Astrocyte of the spinal cord (primary cell): ENCODE data around the gene VAV1.
A peak's percentile ranks its signal among the peaks of the same experiment; 100 is the strongest.
"Not testable (repeated sequence)": the region's sequence is repeated elsewhere in the genome, so short reads cannot be mapped to it uniquely, and the experiment has no call there.

Source experiments
- DNase-seq: peaks from one replicate; pipeline ENCODE4 v3.0.0; 2011; ENCODE audit warnings: low read depth, low spot score
- H3K4me3 ChIP-seq: 2 replicates; pipeline ENCODE4 v1.5.1; 2011; ENCODE audit warnings: low read depth, mild to moderate bottlenecking, low read length, moderate library complexity
- in situ Hi-C: cut with HindIII; loops from 2 replicates; pipeline ENCODE4 v1.10.0; 2017; ENCODE audit warnings: low sequenced_read_pairs
- TF ChIP-seq, protein P1 (sequence below): IDR thresholded peaks from 2 replicates; pipeline ENCODE4 v1.5.1; 2012; ENCODE audit warnings: low read depth, mild to moderate bottlenecking, low read length, inconsistent platforms

Gene VAV1

DNA sequence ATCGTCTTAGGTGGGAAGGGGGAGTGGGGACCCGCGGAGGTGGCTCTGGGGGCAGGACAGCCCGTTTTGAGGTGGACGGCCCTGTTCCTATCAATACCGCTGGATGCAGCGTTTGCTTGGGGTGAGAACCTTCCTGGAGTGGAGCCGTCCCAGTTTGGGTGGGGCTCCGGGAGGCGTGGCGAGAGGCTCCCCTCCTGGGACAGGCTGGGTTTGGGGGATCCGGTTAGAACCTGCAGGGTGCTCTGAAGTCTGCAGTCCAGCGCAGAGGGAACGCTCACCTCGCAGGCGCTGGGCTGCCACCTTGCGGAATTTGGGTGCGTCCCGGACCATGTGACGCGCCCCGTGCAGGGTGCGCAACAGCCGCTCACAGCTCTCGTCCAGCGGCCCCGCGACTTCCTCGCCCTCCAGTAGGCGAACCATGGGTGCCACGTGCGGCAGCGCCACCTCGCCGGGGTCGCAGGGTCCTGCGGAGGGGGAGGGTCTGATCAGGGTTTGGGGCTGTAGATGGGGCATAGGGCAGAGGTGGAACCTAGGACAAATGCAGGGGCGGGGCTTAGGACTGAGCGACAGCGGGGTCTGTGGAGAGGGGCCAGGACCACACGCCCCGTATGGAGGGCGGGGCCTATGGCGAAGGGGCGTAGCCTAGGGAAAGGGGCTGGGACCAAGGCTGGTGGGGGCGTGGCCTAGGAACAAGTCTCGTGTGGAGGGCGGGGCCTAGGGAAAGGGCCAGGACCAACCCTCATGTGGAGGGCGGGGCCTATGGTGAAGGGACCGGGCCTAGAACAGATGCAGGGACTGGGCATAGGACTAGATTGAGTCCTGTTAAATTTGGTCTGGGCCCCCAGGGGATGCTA, 19.1 kb upstream of the VAV1 start:
- in situ Hi-C loops = no loop called here
- DNase-seq = peak; percentile 46
- peak overlapping the region; percentile 28 for H3K4me3 ChIP-seq
- TF ChIP-seq, protein P1, sequence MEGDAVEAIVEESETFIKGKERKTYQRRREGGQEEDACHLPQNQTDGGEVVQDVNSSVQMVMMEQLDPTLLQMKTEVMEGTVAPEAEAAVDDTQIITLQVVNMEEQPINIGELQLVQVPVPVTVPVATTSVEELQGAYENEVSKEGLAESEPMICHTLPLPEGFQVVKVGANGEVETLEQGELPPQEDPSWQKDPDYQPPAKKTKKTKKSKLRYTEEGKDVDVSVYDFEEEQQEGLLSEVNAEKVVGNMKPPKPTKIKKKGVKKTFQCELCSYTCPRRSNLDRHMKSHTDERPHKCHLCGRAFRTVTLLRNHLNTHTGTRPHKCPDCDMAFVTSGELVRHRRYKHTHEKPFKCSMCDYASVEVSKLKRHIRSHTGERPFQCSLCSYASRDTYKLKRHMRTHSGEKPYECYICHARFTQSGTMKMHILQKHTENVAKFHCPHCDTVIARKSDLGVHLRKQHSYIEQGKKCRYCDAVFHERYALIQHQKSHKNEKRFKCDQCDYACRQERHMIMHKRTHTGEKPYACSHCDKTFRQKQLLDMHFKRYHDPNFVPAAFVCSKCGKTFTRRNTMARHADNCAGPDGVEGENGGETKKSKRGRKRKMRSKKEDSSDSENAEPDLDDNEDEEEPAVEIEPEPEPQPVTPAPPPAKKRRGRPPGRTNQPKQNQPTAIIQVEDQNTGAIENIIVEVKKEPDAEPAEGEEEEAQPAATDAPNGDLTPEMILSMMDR = peak; percentile 38

DNA sequence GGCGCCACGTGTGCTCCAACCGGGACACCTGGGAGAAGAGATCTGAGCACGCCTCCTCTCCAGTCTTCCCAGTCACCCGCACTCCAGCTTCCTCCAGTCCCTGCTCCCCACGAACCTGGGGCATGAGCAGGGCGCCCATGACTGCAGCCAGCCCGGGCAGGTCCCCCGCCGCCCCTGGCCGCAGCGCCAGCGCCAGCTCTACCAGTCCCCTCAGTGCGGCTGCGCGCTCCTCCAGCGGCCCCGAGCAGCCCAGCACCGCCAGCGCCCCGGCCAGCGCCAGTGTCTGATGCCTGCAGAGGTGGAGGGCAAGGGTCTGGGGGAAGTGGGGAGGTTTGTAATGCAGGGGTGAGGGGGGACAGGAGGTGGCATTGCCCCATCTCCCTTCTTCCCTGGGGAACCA, 18.4 kb upstream of the VAV1 start:
- no peak overlapping the region for H3K4me3 ChIP-seq
- DNase-seq = no peak
- in situ Hi-C loops = no loop called here
- TF ChIP-seq, protein P1 = no peak

DNA sequence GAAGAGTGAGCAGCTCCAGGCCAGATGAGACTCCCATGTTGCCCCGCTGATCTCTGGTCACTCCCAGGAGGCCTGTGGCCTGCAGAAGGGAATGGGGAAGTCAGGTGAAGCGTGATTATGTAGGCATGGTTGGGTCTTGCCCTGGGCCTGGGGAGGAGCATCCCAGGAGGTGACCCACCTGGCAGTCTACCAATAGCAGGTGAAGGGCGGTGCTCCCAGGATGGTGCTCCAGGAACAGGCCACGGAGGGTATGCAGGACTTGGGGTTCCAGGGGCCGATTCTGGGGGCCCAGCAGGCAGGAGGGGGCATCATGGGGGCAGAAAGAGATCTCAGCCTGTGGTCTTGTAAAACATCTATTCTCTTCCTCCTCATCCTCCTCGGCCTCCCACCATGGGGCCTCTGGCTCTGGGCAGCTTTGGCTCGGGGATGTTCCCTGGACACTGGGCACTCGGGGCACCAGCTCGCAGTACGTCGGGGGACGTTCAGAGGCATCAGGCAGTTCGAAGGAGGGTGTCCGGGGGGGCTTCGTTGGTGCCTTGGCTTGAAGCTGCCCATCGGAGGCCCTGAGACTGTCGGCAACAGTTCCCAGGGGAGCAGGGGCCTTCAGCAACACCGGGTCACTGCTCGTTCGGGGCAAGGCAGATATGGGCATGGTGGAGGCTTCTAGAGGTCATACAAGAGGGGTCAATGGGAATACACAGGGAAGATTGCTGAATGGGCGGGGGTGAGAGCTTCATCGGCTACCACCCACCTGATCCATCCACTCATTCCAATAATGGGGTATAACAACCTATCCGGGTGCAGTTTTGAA, 17.6 kb upstream of the VAV1 start:
- TF ChIP-seq, protein P1 = no peak
- in situ Hi-C loops = no loop called here
- no peak overlapping the region for H3K4me3 ChIP-seq
- no peak for DNase-seq

DNA sequence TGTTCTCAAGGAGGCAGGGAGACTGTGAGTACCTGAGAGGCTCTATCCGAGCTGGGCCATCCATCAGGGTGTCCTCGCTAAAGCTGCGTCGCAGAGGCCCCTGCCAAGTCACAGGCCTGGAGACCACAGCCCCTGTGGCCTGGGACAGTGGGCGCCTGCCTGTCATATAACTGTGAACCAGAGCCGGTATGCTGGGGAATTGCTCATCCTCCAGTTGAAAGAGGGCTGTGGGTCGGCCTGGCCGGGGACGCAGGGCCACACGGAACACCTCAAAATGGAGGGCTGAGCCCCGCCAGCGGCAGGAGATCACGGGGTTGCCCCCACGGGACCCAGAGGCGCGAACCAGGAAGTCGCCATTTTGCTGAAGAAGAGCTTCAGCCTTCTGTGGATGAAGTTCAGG, 11.9 kb upstream of the VAV1 start:
- TF ChIP-seq, protein P1 = no peak
- in situ Hi-C loops = no loop called here
- no peak for DNase-seq
- no peak overlapping the region for H3K4me3 ChIP-seq

DNA sequence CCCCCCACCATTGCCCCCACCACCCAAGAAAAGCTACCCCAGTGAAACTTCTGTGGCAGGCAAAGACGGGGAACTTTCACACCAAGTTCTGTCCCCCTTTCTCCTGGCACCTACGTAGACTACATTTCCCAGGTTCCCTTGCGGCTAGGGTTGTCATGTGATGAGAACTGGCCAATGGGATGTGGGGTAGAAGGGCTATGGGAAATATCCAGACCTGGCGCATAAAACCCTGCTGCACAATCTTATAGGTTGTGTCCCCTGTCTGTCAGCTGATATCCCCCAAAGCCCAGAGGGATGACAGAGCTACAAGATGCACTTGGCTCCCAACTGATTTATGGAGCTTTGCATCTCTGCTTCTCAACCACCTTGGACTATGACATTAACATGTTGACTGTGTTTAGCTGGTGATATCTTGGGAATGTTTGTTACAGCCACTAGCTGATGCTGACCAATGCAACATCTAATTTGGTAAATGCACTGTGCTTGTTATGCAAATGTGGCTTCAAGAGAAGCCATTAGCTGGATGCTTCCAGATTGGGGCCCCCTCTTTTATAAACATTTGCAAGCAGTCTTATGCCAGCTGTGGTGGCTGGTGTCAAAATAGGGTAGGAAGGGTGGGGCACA, 11.3 kb upstream of the VAV1 start:
- H3K4me3 ChIP-seq = no peak overlapping the region
- TF ChIP-seq, protein P1 = no peak
- in situ Hi-C loops = no loop called here
- no peak for DNase-seq

DNA sequence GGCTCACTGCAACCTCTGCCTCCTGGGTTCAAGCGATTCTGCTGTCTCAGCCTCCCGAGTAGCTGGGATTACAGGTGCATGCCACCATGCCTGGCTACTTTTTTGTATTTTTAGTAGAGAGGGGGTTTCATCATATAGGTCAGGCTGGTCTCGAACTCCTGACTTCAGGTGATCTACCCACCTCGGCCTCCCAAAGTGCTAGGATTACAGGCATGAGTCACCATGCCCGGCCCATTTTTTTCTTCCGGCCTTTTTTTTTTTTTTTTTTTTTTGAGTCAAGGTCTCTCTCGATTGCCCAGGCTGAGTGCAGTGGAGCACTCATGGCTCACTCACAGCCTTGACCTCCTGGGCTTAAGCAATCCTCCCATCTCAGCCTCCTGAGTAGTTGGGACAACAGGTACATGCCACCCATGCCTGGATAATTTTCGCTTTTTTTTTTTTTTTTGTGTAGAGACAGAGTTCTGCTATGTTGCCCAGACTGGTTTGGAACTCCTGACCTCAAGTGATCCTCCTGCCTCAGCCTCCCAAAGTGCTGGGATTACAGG, 10.2 kb upstream of the VAV1 start:
- H3K4me3 ChIP-seq, in situ Hi-C loops, DNase-seq: not testable (repeated sequence)
